ENCODE results near the gene PDZD7. TPM values are rescaled to one million over a fixed set of nuclear protein-coding genes. Genes with fewer than 3 reads are reported as not detected.

PDZD7 gene
- total and polyA plus RNA-seq, 9 of the 15 experiments (the other 6 are each of a cell fraction or from before 2014, with no cell fraction given) = 0.04 to 0.24 (median 0.08) TPM; not detected in 3

- TF ChIP-seq, protein P1, sequence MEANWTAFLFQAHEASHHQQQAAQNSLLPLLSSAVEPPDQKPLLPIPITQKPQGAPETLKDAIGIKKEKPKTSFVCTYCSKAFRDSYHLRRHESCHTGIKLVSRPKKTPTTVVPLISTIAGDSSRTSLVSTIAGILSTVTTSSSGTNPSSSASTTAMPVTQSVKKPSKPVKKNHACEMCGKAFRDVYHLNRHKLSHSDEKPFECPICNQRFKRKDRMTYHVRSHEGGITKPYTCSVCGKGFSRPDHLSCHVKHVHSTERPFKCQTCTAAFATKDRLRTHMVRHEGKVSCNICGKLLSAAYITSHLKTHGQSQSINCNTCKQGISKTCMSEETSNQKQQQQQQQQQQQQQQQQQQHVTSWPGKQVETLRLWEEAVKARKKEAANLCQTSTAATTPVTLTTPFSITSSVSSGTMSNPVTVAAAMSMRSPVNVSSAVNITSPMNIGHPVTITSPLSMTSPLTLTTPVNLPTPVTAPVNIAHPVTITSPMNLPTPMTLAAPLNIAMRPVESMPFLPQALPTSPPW (CRISPR knock-in tag; IDR thresholded peaks at IDR 0.05) = no peak
- no peak for TF ChIP-seq ZNF707 (CRISPR knock-in tag; conservative IDR thresholded peaks at IDR 0.05)
- no peak for TF ChIP-seq PURB (CRISPR knock-in tag; IDR thresholded peaks at IDR 0.05; ENCODE audit: low read depth)
- TF ChIP-seq RCOR1 (IDR thresholded peaks at IDR 0.05; ENCODE audit: borderline replicate concordance in 1 of 2, low read depth in 2 of 2, low read length in 2 of 2) = peak in 1 of 2 experiments; percentile 19; a peak in 1 of 4 replicates
- TF ChIP-seq LCOR (CRISPR knock-in tag; IDR thresholded peaks at IDR 0.05) = no peak
- TF ChIP-seq, protein P2, sequence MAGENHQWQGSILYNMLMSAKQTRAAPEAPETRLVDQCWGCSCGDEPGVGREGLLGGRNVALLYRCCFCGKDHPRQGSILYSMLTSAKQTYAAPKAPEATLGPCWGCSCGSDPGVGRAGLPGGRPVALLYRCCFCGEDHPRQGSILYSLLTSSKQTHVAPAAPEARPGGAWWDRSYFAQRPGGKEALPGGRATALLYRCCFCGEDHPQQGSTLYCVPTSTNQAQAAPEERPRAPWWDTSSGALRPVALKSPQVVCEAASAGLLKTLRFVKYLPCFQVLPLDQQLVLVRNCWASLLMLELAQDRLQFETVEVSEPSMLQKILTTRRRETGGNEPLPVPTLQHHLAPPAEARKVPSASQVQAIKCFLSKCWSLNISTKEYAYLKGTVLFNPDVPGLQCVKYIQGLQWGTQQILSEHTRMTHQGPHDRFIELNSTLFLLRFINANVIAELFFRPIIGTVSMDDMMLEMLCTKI (IDR thresholded peaks at IDR 0.05; ENCODE audit: partially characterized antibody) = no peak
- TF ChIP-seq, protein P3, sequence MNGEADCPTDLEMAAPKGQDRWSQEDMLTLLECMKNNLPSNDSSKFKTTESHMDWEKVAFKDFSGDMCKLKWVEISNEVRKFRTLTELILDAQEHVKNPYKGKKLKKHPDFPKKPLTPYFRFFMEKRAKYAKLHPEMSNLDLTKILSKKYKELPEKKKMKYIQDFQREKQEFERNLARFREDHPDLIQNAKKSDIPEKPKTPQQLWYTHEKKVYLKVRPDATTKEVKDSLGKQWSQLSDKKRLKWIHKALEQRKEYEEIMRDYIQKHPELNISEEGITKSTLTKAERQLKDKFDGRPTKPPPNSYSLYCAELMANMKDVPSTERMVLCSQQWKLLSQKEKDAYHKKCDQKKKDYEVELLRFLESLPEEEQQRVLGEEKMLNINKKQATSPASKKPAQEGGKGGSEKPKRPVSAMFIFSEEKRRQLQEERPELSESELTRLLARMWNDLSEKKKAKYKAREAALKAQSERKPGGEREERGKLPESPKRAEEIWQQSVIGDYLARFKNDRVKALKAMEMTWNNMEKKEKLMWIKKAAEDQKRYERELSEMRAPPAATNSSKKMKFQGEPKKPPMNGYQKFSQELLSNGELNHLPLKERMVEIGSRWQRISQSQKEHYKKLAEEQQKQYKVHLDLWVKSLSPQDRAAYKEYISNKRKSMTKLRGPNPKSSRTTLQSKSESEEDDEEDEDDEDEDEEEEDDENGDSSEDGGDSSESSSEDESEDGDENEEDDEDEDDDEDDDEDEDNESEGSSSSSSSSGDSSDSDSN (IDR thresholded peaks at IDR 0.05; ENCODE audit: borderline replicate concordance in 1 of 2, low read depth in 2 of 2, low read length in 2 of 2) = peak; percentile 74 to 88; a peak in 2 of 4 replicates
- TF ChIP-seq ZBED1 (IDR thresholded peaks at IDR 0.05) = no peak
- no peak for TF ChIP-seq NR2C1 (IDR thresholded peaks at IDR 0.05)
- no peak for TF ChIP-seq NR2C1 (tag; IDR thresholded peaks at IDR 0.05)
- no peak for TF ChIP-seq ZNF398 (CRISPR knock-in tag; IDR thresholded peaks at IDR 0.05)
- TF ChIP-seq ZBTB1 (CRISPR knock-in tag; IDR thresholded peaks at IDR 0.05; ENCODE audit: borderline replicate concordance, low read depth) = no peak
- no peak for TF ChIP-seq PTRF (tag; IDR thresholded peaks at IDR 0.05)
- TF ChIP-seq, protein P4, sequence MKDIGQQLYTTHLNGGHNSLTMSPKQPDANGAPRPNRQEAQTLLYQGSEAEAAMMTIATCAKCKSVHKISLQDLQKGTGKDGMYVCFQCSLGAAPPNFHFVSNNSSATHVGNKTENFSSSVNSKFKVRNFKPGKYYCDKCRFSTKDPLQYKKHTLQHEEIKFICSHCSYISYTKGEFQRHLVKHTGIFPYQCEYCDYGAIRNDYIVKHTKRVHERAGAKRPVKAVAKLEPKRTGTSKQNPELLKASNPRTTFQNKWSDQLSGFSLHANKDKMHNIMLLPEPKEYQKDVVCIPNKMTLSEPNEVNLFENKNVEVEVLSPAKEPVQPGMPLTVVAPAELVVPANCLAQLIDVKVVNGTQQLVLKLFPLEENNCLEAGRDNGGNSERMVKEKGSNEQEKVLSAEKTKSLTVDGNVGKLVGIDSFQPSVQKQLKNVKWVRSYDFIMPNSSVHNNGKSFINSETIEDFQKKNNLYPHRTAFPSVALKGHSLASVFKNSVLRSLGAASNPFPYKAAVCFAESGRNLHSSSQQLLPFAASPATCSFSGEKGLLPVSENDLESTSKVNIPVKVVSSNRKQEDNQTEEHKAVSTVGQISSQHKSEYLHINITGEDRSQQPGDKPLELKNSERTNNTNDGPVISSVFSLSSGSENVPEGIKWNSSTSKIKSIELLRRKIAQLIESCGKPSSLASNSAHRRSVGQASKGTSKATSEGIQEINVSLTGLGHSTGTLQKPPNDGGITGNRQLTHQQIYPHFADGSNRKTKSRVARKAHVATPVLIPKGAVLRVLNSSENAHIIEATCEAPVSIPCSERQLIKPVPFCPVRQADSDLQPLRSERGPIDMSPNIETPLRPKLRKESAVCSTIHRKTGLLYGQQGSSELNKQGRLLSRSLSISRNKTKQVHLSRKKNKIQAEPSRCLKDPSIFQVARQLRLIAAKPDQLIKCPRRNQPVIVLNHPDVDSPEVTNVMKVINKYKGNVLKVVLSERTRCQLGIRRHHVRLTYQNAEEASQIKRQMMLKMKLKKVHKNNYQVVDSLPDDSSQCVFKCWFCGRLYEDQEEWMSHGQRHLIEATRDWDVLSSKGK (CRISPR knock-in tag; IDR thresholded peaks at IDR 0.05) = no peak
Observed at GRCh38 chr10:100997360-100998182, 33.4 kb downstream of the PDZD7 start (continued).
